Stomach (tissue), 4 donors: ENCODE measurements around the gene CDH12.
"Not testable (repeated sequence)": the region's sequence is repeated elsewhere in the genome, so short reads cannot be mapped to it uniquely, and the experiment has no call there.

Source experiments
- POLR2A ChIP-seq, 4 donors: fragments of 450-650 bp; IDR thresholded peaks; one replicate each; pipeline ENCODE4 v1.6.1; 2016; ENCODE audit warnings: antibody characterized with exemption in 4 of 4, control low read depth in 2 of 4, mild to moderate bottlenecking in 1 of 4, moderate library complexity in 1 of 4
- TF ChIP-seq, protein P1 (sequence below), 7 experiments: fragments of 450-650 bp in 4 of 7; fragments of 200-600 bp in 3 of 7; sonication (generic) in 3 of 7; IDR thresholded peaks; one replicate each; pipeline ENCODE4 v1.5.1; 2016 to 2019; ENCODE audit warnings: antibody characterized with exemption in 7 of 7, control low read depth in 2 of 7, mild to moderate bottlenecking in 1 of 7

DNA sequence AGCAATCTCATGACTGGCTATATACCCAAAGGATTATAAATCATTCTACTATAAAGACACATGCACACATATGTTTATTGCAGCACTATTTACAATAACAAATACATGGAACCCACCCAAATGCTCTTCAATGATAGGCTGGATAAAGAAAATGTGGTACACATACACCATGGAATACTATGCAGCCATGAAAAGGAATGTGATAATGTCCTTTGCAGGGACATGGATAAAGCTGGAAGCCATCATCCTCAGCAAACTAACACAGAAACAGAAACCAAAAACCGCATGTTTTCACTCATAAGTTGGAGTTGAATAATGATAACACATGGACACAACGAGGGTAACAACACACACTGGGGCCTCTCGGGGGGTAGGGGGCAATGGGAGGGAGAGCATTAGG, 520.2 kb downstream of the CDH12 start:
- TF ChIP-seq, protein P1, sequence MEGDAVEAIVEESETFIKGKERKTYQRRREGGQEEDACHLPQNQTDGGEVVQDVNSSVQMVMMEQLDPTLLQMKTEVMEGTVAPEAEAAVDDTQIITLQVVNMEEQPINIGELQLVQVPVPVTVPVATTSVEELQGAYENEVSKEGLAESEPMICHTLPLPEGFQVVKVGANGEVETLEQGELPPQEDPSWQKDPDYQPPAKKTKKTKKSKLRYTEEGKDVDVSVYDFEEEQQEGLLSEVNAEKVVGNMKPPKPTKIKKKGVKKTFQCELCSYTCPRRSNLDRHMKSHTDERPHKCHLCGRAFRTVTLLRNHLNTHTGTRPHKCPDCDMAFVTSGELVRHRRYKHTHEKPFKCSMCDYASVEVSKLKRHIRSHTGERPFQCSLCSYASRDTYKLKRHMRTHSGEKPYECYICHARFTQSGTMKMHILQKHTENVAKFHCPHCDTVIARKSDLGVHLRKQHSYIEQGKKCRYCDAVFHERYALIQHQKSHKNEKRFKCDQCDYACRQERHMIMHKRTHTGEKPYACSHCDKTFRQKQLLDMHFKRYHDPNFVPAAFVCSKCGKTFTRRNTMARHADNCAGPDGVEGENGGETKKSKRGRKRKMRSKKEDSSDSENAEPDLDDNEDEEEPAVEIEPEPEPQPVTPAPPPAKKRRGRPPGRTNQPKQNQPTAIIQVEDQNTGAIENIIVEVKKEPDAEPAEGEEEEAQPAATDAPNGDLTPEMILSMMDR (IDR thresholded peaks at IDR 0.05) = not testable (repeated sequence)
- not testable (repeated sequence) for TF ChIP-seq POLR2A (IDR thresholded peaks at IDR 0.05)
